HG03095 (cell line): Measurements from ENCODE around the gene KCNT1.
"Not testable (repeated sequence)": the region's sequence is repeated elsewhere in the genome, so short reads cannot be mapped to it uniquely, and the experiment has no call there.

Experiments
- ATAC-seq: cut with Tn5 transposase; IDR thresholded peaks from one replicate; pipeline ENCODE4 v1.9.1; 2021; ENCODE audit warnings: moderate library complexity; ENCODE audit not compliant: unreplicated experiment

Gene KCNT1

DNA sequence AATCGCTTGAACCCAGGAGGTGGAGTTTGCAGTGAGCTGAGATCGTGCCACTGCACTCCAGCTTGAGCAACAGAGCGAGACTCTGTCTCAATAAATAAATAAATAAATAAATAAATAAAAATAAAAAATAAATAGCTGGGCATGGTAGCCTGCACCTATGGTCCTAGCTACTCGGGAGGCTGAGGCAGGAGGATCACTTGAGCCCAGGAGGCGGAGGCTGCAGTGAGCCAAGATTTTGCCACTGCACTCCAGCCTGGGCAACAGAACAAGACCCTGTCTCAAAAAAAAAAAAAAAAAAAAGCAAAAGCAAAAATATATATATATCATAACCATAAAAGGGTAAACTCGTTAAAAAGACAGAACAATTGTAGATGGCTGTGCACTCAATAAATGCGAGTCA lies 29.2 kb upstream of the KCNT1 start:
- not testable (repeated sequence) for ATAC-seq

- ATAC-seq, result no peak
Measured at GRCh38 chr9:135673941-135674340, 28.0 kb upstream of the KCNT1 start.

DNA sequence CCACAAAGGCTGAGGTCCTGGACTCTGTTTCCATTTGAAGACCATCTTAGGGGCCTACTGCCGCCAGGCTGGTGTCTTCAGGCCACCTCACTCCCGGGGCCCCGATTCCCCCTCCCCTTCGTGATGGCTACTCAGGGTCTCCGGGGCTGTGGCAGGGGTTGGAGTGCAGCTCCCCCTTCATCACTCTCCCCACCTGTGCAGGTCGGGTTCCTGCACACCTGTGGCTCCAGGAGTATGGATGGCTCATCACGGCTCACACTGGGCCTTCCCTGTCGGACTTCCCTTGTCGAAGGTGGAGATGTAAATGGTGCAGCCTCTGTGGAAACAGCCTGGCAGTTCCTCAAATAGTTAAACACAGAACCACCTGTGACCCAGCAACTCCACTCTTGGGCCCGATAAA lies 27.0 kb upstream of the KCNT1 start:
- no peak for ATAC-seq

GRCh38 chr9:135676891-135677290 lies 25.1 kb upstream of the KCNT1 start:
- ATAC-seq, result no peak

- no peak for ATAC-seq
Measured at GRCh38 chr9:135677641-135678168, 24.3 kb upstream of the KCNT1 start.

GRCh38 chr9:135678236-135679017 lies 23.6 kb upstream of the KCNT1 start:
- ATAC-seq, result no peak

DNA sequence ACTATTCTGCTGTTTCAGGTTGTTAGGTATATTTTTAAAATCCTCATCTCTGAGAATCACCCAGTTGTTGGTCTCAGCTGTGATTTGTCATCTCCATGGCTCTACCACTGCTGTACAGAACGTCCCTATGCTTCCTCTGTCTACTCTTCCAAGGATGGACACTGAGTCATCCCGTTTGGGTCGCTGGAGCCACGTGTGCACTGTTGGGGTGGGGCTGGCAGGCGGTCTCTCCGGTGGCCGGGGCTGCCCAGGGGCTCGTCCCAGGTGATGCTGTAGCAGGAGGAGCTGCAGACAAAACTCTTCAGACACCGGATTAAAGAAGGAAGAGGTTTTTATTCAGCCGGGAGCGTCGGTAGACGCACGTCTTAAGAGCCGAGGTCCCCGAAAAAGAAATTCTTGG lies 21.9 kb upstream of the KCNT1 start:
- ATAC-seq, result no peak

- no peak for ATAC-seq
Measured at GRCh38 chr9:135681161-135681560, 20.8 kb upstream of the KCNT1 start.

DNA sequence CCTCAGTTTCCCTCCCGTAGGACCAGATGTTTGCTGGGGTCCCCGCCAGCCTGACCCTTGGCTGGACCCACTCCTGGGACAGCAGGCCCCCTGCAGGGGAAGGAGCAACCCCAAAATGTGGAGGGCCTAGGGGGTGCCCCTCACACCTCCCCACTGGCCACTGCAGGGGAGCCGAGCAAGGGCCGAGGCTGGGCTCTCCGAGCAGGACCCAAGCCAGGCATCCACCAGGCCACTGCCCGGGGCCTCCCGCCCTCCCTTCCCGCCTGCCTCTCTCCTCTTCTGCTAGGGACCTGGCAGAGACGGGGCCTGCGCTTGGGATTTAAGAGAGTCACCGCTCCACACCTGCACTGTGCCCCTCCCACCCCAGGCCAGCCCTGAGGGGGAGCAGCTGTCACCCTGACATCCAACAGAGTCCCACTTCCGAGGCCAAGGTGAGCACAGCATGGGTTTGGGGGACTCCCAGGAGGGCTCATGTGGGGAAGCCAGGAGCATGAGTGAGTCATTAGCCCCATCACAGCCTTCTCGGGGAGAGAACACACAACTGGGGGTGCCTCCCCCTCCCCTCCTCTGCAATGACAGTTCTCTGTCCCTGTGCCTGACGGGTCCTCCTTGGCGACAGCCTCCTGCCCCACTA lies 18.5 kb upstream of the KCNT1 start:
- ATAC-seq, result no peak

GRCh38 chr9:135684691-135685090 lies 17.3 kb upstream of the KCNT1 start:
- no peak for ATAC-seq

- no peak for ATAC-seq
Measured at GRCh38 chr9:135687216-135687615, 14.8 kb upstream of the KCNT1 start.

GRCh38 chr9:135689011-135689410 lies 13.0 kb upstream of the KCNT1 start:
- no peak for ATAC-seq

- no peak for ATAC-seq
Measured at GRCh38 chr9:135690836-135691570, 11.0 kb upstream of the KCNT1 start.

GRCh38 chr9:135692410-135692809 lies 9.6 kb upstream of the KCNT1 start:
- ATAC-seq, result no peak

GRCh38 chr9:135693265-135693664 lies 8.7 kb upstream of the KCNT1 start:
- ATAC-seq, result no peak

GRCh38 chr9:135693771-135694170 lies 8.2 kb upstream of the KCNT1 start:
- no peak for ATAC-seq

- no peak for ATAC-seq
Measured at GRCh38 chr9:135694414-135694813, 7.6 kb upstream of the KCNT1 start.

GRCh38 chr9:135695036-135695435 lies 6.9 kb upstream of the KCNT1 start:
- ATAC-seq, result no peak

- no peak for ATAC-seq
Measured at GRCh38 chr9:135695642-135696041, 6.3 kb upstream of the KCNT1 start.

GRCh38 chr9:135696446-135696845 lies 5.5 kb upstream of the KCNT1 start:
- ATAC-seq, result no peak

DNA sequence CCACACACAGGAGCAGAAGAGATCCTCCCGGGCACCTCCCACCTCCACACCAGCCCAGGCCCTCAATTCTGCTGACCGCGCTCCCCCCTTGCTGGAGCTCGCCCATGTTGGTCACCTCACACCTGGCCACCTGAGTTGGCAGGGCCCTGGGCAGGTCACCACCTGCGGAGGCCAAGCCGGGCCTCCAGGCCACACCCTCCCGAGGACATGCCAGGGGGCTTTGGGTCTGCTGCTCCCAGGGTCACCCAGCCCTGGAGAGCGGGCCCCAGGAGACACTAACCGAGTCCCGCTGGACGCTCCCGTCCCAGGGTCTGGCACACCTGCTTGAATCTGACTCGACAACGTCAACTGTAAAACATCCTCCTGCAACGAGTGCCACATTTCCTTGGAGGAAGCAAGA lies 4.8 kb upstream of the KCNT1 start:
- no peak for ATAC-seq

- no peak for ATAC-seq
Measured at GRCh38 chr9:135698236-135698635, 3.7 kb upstream of the KCNT1 start.
